A549 (cell line): ENCODE measurements around the gene RNF207. TPM values are rescaled to one million over a fixed set of nuclear protein-coding genes. Genes with fewer than 3 reads are reported as not detected.

ENCODE experiments used
- ATAC-seq, 2 experiments: fragments of 200-7000 bp in 1 of 2; fragments of >200 bp in 1 of 2; cut with Nextera tagmentation in 1 of 2; cut with Tn5 transposase in 1 of 2; 3 replicates each; pipeline versions ENCODE4 v1.8.0 to v1.9.1; 2018 to 2020; ENCODE audit warnings: mild to moderate bottlenecking in 1 of 2, moderate library complexity in 1 of 2
- CTCF ChIA-PET: fragments of 300-600 bp; sonication (Branson Sonifier 250); formaldehyde crosslinking; extraction: SDS; loops from one replicate; lab custom pipeline; 2021; ENCODE audit warnings: antibody characterized with exemption, inconsistent platforms; lab: Yijun Ruan, JAX
- POLR2A ChIA-PET: fragments of 350-600 bp; formaldehyde crosslinking; extraction: SDS; loops from one replicate; lab custom pipeline; 2021; ENCODE audit warnings: antibody characterized with exemption, inconsistent platforms; lab: Yijun Ruan, JAX
- DNase-seq, 2 experiments: peaks; one replicate each; pipeline versions ENCODE4 v3.0.0 to v3.0.0-alpha.2; 2011 to 2016; ENCODE audit warnings: low read depth in 1 of 2, low spot score in 1 of 2
- FAIRE-seq: peaks from 2 replicates; lab custom pipeline; 2011; peaks lifted over from hg19 to GRCh38; lab: Jason Lieb, UNC
- H3K27ac ChIP-seq, 2 experiments: fragments of >200 bp; sonication (Bioruptor Twin); formaldehyde crosslinking; 3 replicates each; pipeline ENCODE4 v1.5.1; 2016 to 2017
- H3K4me1 ChIP-seq: fragments of >200 bp; sonication (Bioruptor Twin); formaldehyde crosslinking; 3 replicates; pipeline ENCODE4 v1.6.1; 2016
- H3K4me2 ChIP-seq: fragments of >200 bp; sonication (Bioruptor Twin); formaldehyde crosslinking; 3 replicates; pipeline ENCODE4 v1.6.1; 2016
- H3K4me3 ChIP-seq: fragments of >200 bp; sonication (Bioruptor Twin); formaldehyde crosslinking; 3 replicates; pipeline ENCODE4 v1.5.1; 2016
- H3K9me3 ChIP-seq: fragments of >200 bp; sonication (Bioruptor Twin); formaldehyde crosslinking; 3 replicates; pipeline ENCODE4 v1.6.1; 2016
- BHLHE40 ChIP-seq: IDR thresholded peaks from 2 replicates; pipeline ENCODE4 v1.6.1; 2012; ENCODE audit warnings: low read depth, low read length, inconsistent platforms
- CBX2 ChIP-seq: fragments of 200-600 bp; sonication (generic); IDR thresholded peaks from 2 replicates; pipeline ENCODE4 v1.6.1; 2016; ENCODE audit warnings: low read depth, mild to moderate bottlenecking, borderline replicate concordance
- CEBPB ChIP-seq, 2 experiments: fragments of >200 bp in 1 of 2; sonication (Bioruptor Twin) in 1 of 2; formaldehyde crosslinking in 1 of 2; IDR thresholded peaks; 2 replicates each; pipeline ENCODE4 v1.6.1; 2012 to 2016
- CHD4 ChIP-seq: fragments of 200-600 bp; sonication (generic); IDR thresholded peaks from 2 replicates; pipeline ENCODE4 v1.6.1; 2016; ENCODE audit warnings: antibody characterized with exemption, mild to moderate bottlenecking, borderline replicate concordance
- EP300 ChIP-seq, 2 experiments: fragments of >200 bp; sonication (Bioruptor Twin); formaldehyde crosslinking; IDR thresholded peaks; 2 replicates in 1 of 2; 3 replicates in 1 of 2; pipeline ENCODE4 v1.6.1; 2016 to 2017
- ESRRA ChIP-seq: fragments of 150-350 bp; IDR thresholded peaks from 2 replicates; pipeline ENCODE4 v1.6.1; 2014; ENCODE audit warnings: mild to moderate bottlenecking, low read length, borderline replicate concordance
- FOSB ChIP-seq: fragments of 250-450 bp; sonication (Bioruptor Pico); IDR thresholded peaks from 2 replicates; pipeline ENCODE4 v1.5.0; 2020; ENCODE audit warnings: mild to moderate bottlenecking, moderate library complexity
- FOSL2 ChIP-seq, 2 experiments: fragments of 450-650 bp in 1 of 2; fragments of >200 bp in 1 of 2; sonication (Bioruptor Twin) in 1 of 2; formaldehyde crosslinking; IDR thresholded peaks; 2 replicates each; pipeline versions ENCODE4 v1.5.0 to v1.6.1; 2016 to 2020; ENCODE audit warnings: mild to moderate bottlenecking in 1 of 2, moderate library complexity in 1 of 2
- GATA3 ChIP-seq: IDR thresholded peaks from 2 replicates; pipeline ENCODE4 v1.6.1; 2012; ENCODE audit warnings: borderline replicate concordance
- HDAC2 ChIP-seq: fragments of 200-600 bp; sonication (generic); IDR thresholded peaks from 2 replicates; pipeline ENCODE4 v1.6.1; 2016
- HOXB13 ChIP-seq: fragments of 250-450 bp; sonication (Bioruptor Pico); IDR thresholded peaks from 2 replicates; pipeline ENCODE4 v1.5.0; 2020; ENCODE audit warnings: low read depth, mild to moderate bottlenecking, moderate library complexity
- HOXB5 ChIP-seq: fragments of 250-450 bp; sonication (Bioruptor Pico); IDR thresholded peaks from 2 replicates; pipeline ENCODE4 v1.5.0; 2020; ENCODE audit warnings: mild to moderate bottlenecking, moderate library complexity
- JUNB ChIP-seq: fragments of >200 bp; sonication (Bioruptor Twin); formaldehyde crosslinking; IDR thresholded peaks from 2 replicates; pipeline ENCODE4 v1.6.1; 2016
- KDM5A ChIP-seq: fragments of 200-600 bp; sonication (generic); IDR thresholded peaks from 2 replicates; pipeline ENCODE4 v1.6.1; 2016; ENCODE audit warnings: antibody characterized with exemption, mild to moderate bottlenecking
- MAFK ChIP-seq: fragments of 450-650 bp; IDR thresholded peaks from 2 replicates; pipeline ENCODE4 v1.6.1; 2014; ENCODE audit not compliant: partially characterized antibody
- MAX ChIP-seq: IDR thresholded peaks from 2 replicates; pipeline ENCODE4 v1.6.1; 2012
- MYC ChIP-seq: IDR thresholded peaks from 2 replicates; pipeline ENCODE4 v1.6.1; 2012; ENCODE audit warnings: mild to moderate bottlenecking, inconsistent platforms, low read length, improper control_type of control experiment, borderline replicate concordance
- NR3C1 ChIP-seq: fragments of >200 bp; sonication (Bioruptor Twin); formaldehyde crosslinking; IDR thresholded peaks from 3 replicates; pipeline ENCODE4 v1.6.1; 2017
- RARB ChIP-seq: fragments of 250-450 bp; sonication (Bioruptor Pico); IDR thresholded peaks from 2 replicates; pipeline ENCODE4 v1.8.0; 2021; ENCODE audit warnings: mild to moderate bottlenecking, moderate library complexity
- RCOR1 ChIP-seq: fragments of 150-350 bp; IDR thresholded peaks from 2 replicates; pipeline ENCODE4 v1.6.1; 2014; ENCODE audit warnings: antibody characterized with exemption, low read length, low read depth
- RFX5 ChIP-seq: fragments of 450-650 bp; IDR thresholded peaks from 2 replicates; pipeline ENCODE4 v1.7.1; 2014; ENCODE audit warnings: antibody characterized with exemption, mild to moderate bottlenecking, moderate library complexity
- SREBF2 ChIP-seq: fragments of 450-650 bp; IDR thresholded peaks from 2 replicates; pipeline ENCODE4 v1.6.1; 2014; ENCODE audit warnings: mild to moderate bottlenecking, moderate library complexity
- TFCP2L1 ChIP-seq: fragments of 250-450 bp; sonication (Bioruptor Pico); IDR thresholded peaks from 2 replicates; pipeline ENCODE4 v1.5.0; 2021; ENCODE audit warnings: mild to moderate bottlenecking
- TP53 ChIP-seq: fragments of 250-450 bp; sonication (Bioruptor Pico); IDR thresholded peaks from 2 replicates; pipeline ENCODE4 v1.5.0; 2021; ENCODE audit warnings: mild to moderate bottlenecking, moderate library complexity
- ZC3H11A ChIP-seq: fragments of 450-650 bp; IDR thresholded peaks from 2 replicates; pipeline ENCODE4 v1.6.1; 2014; ENCODE audit warnings: antibody characterized with exemption, mild to moderate bottlenecking
- ZNF302 ChIP-seq: fragments of 250-450 bp; sonication (Bioruptor Pico); IDR thresholded peaks from 2 replicates; pipeline ENCODE4 v1.9.0; 2021; ENCODE audit warnings: inconsistent platforms, mild to moderate bottlenecking, moderate library complexity
- WGBS: methylation state at CpG from one replicate; pipeline ENCODE4 v1.1.6; 2017; ENCODE audit errors: missing lambda C conversion rate; 5-methylcytosine and 5-hydroxymethylcytosine counted together
- polyA plus RNA-seq, 4 experiments: library from polyadenylated mRNA; depleted of rRNA in 3 of 4; stranded (reverse); fragments of >200 nt; fragmentation: RNase III in 1 of 4; extraction: RNeasy Plus Mini Kit Qiagen cat#74134 plus additional on column Dnase treatment in 1 of 4; gene quantifications; 2 replicates in 3 of 4; 3 replicates in 1 of 4; pipeline ENCODE4 v1.2.3, GENCODE V29; 2011 to 2017
- TF ChIP-seq, protein P1 (sequence below): fragments of >200 bp; sonication (Bioruptor Twin); formaldehyde crosslinking; IDR thresholded peaks from 3 replicates; pipeline ENCODE4 v1.6.1; 2016

Gene RNF207
- polyA plus RNA-seq, 2 of the 4 experiments (the other 2 are of a cell fraction): 11.3 to 24.6 TPM

DNA sequence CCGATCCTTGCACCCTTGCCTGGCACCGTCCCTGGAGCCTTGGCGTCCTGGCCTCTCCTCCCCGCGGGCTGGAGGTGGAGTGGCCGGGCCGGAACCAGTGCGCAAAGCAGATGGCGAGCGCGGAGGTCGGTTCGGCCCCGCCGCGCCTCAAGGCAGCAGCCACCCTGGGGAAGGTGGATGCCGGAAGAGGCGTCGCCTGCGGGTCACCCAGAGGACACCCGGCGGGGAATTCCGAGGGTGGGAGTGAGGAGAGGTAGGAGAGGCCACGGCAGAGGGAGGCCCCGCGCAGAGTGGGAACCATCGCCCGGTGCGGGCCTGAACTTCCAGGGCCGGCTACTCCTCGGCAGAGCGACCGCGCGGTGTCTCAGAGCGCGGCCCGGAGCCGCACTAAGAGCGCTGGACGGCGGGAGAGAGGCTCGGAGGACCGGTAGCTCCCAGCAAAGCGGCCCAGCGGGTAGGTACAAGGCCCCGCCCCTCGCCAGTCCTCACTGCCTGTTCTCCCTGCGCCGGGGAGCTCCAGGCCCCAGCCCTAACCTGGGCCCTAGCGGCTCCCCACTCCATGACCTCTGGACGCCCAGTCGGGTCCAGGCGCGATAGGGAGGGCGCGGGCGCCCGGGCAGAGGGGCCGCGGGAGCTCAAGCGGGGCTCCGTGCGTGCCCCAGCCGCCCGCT, at the start of gene RNF207 (continued):
- TF ChIP-seq MAFK (no peak), MAX (peak; percentile 52; the same call in 1 of the 2 replicates), HOXB13 (no peak), JUNB (no peak), FOSB (no peak), ESRRA (no peak), SREBF2 (no peak), EP300 (IDR thresholded peaks at IDR 0.05) (no peak), RCOR1 (no peak), KDM5A (no peak), GATA3 (no peak), RARB (CRISPR knock-in tag) (peak; percentile 54; the same call in 1 of the 2 replicates), HOXB5 (CRISPR knock-in tag) (no peak), MYC (no peak), TP53 (CRISPR knock-in tag) (no peak), BHLHE40 (no peak), HDAC2 (no peak), CBX2 (no peak), NR3C1 (no peak)
- TF ChIP-seq, protein P1, sequence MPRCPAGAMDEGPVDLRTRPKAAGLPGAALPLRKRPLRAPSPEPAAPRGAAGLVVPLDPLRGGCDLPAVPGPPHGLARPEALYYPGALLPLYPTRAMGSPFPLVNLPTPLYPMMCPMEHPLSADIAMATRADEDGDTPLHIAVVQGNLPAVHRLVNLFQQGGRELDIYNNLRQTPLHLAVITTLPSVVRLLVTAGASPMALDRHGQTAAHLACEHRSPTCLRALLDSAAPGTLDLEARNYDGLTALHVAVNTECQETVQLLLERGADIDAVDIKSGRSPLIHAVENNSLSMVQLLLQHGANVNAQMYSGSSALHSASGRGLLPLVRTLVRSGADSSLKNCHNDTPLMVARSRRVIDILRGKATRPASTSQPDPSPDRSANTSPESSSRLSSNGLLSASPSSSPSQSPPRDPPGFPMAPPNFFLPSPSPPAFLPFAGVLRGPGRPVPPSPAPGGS: no peak; the same call in 2 of the 3 replicates

GRCh38 chr1:6157132-6157527, 48.8 kb upstream of the RNF207 start:
- ChIA-PET POLR2A (no interaction called here), CTCF (interaction anchor here (0.6 to 4.2 kb wide), 5 partner anchors 15 to 119 kb away, joined by 3 to 16 read pairs (median 3); no protein-coding TSS in a partner anchor)
- Histone ChIP-seq H3K27ac (peak overlapping the region; percentile 63 to 73; a peak in 5 of 6 replicates), H3K4me1 (peaks cover 21% of the 10 kb centered on the region), H3K4me2 (peak overlapping the region; percentile 83), H3K4me3 (0 out of 3 replicates have a peak overlapping the region, but pooled peaks have one; percentile 24), H3K9me3 (no peaks in the 10 kb centered on the region)
- no CpG with 5 or more reads among the region's 2 CpGs for WGBS
- ATAC-seq: peak; percentile 26 to 33; a peak in 3 of 6 replicates
- DNase-seq: no peak
- no peak for TF ChIP-seq RFX5
- TF ChIP-seq SREBF2: no peak
- no peak for TF ChIP-seq JUNB
- no peak for TF ChIP-seq ZNF302 (CRISPR knock-in tag)
- no peak for TF ChIP-seq CHD4
- no peak for FAIRE-seq

DNA sequence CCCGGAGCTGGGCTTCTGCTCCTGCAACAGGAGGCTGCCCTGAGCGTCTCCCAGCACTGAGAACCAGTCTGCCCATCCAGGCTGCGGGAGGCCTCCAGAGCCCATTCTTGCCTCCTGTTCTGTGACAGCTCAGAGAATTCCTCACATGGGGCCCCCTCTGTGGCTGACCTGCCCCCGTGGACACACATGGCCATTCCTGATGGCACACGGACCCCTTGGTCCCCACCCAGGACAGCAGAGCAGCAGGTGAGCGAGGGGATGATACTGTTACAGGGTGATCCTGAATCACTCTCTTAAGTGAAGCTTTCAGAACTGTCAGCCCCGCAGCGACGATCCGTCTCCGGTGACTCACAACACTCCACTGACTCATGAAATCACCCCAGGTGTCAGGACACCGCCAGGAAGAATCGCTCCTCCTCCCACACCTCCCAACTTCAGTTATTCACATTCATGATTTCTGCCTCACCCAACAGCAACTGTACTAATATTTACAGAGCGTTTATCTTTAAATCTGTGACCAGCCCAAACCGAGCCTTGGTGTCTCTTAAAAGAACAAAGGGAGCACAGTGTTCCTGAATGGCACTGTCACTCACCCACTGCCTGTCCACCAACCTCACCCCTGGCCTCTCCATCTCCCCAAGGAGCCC, 48.3 kb upstream of the RNF207 start:
- no peaks in the 10 kb centered on the region for H3K9me3 ChIP-seq
- ChIA-PET CTCF (interaction anchor here (0.6 to 4.2 kb wide), 5 partner anchors 14 to 125 kb away, joined by 3 to 16 read pairs (median 3); no protein-coding TSS in a partner anchor), POLR2A (interaction anchor here (0.6 kb wide), 1 partner anchor 19 kb away, joined by 3 read pairs; no protein-coding TSS in a partner anchor)
- H3K4me1 ChIP-seq: peaks cover 21% of the 10 kb centered on the region
- DNase-seq: peak; percentile 71 to 93
- TF ChIP-seq TFCP2L1 (CRISPR knock-in tag): no peak
- no peak for TF ChIP-seq ZC3H11A
- TF ChIP-seq CEBPB (IDR thresholded peaks at IDR 0.05): no peak
- no peak for TF ChIP-seq HOXB13
- peak; percentile 33; the same call in 1 of the 2 replicates for TF ChIP-seq JUNB
- TF ChIP-seq KDM5A: no peak
- TF ChIP-seq MAX: 0 out of 2 replicates have a peak, but pooled peaks have one; percentile 36
- TF ChIP-seq GATA3: peak; percentile 55; the same call in 1 of the 2 replicates
- TF ChIP-seq FOSL2 (IDR thresholded peaks at IDR 0.05): peak; percentile 51; the same call in 1 of the 2 replicates
- TF ChIP-seq FOSL2 (CRISPR knock-in tag; IDR thresholded peaks at IDR 0.05): peak; percentile 81
- TF ChIP-seq, all 56 proteins: peak for 4
- FAIRE-seq (no peak), ATAC-seq (peak; percentile 87 to 92)
- peak overlapping the region; percentile 63 to 76; a peak in 5 of 6 replicates for H3K27ac ChIP-seq
- 0% methylated on average over 11 of the region's 15 CpGs for WGBS
- H3K4me2 ChIP-seq: peak overlapping the region; percentile 83
- 0 out of 3 replicates have a peak overlapping the region, but pooled peaks have one; percentile 24 for H3K4me3 ChIP-seq
